ENCODE results near the gene CYP2D6. TPM values are rescaled to one million over a fixed set of nuclear protein-coding genes. Genes with fewer than 3 reads are reported as not detected.
A peak's percentile ranks its signal among the peaks of the same experiment; 100 is the strongest.

Gene CYP2D6
- total RNA-seq, 1 donor from 2014 or later = 4.0 TPM

DNA sequence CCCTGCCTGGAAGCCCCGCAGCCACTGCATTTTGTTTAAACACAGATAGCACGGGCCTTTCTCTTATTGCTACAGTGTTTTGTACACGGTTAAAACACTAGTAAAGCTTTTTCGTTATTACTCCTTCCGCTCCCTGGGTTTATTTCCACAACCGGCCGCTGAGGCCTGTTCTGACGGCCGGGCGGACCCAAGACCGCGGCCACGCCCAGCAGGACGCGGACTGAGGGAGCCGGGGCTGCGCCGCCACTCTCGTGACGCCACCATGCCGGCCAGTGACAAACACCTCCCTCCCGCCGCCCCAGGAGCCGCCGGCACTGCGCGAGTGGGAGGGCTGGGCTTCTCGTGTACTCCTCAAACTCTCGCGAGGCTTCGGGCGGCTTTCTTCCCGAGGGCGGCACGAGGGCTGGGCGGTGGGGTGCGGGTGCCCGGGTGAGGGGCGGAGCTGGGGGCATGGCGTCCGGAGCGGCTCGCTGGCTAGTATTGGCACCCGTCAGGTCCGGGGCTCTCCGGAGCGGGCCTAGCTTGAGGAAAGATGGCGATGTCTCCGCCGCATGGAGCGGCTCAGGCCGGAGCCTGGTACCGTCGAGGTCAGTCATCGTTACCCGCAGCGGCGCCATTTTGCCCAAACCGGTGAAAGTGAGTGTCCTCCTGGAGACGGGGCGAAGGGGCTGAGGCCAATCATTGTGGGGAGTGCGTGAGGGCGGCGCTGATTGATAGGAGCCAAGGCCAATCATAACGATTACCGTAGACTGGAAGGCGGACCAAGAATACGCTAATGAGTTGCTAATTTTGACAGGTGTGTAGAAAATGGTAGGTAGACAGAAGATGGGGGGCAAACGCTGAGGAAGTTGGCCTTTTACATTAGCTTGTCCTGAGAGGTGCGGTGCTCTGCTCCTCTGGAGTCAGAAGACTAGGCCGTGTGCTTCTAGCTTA, 51.0 kb downstream of the CYP2D6 start, which contains the start of gene SMDT1:
TSS of gene SMDT1 (plus strand) at position 382 of the 933 bp plus-strand sequence. CDS start at position 451, 69 bp downstream.
- peak; percentile 99 for DNase-seq (ENCODE audit: extremely low spot score, unreplicated experiment)
- TF ChIP-seq, protein P1, sequence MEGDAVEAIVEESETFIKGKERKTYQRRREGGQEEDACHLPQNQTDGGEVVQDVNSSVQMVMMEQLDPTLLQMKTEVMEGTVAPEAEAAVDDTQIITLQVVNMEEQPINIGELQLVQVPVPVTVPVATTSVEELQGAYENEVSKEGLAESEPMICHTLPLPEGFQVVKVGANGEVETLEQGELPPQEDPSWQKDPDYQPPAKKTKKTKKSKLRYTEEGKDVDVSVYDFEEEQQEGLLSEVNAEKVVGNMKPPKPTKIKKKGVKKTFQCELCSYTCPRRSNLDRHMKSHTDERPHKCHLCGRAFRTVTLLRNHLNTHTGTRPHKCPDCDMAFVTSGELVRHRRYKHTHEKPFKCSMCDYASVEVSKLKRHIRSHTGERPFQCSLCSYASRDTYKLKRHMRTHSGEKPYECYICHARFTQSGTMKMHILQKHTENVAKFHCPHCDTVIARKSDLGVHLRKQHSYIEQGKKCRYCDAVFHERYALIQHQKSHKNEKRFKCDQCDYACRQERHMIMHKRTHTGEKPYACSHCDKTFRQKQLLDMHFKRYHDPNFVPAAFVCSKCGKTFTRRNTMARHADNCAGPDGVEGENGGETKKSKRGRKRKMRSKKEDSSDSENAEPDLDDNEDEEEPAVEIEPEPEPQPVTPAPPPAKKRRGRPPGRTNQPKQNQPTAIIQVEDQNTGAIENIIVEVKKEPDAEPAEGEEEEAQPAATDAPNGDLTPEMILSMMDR (conservative IDR thresholded peaks at IDR 0.05) = no peak
- peak within 1 kb of the TSS; percentile 97 for H3K4me3 Mint-ChIP-seq
- no peaks in the 10 kb centered on the region for H3K27me3 Mint-ChIP-seq
- H3K4me1 Mint-ChIP-seq (ENCODE audit: unreplicated experiment) = peaks cover 17% of the 10 kb centered on the region
- H3K36me3 Mint-ChIP-seq = peaks cover 7% of the 10 kb centered on the region
- H3K9me3 Mint-ChIP-seq = no peaks in the 10 kb centered on the region
- H3K27ac Mint-ChIP-seq = peak within 1 kb of the TSS; percentile 98

DNA sequence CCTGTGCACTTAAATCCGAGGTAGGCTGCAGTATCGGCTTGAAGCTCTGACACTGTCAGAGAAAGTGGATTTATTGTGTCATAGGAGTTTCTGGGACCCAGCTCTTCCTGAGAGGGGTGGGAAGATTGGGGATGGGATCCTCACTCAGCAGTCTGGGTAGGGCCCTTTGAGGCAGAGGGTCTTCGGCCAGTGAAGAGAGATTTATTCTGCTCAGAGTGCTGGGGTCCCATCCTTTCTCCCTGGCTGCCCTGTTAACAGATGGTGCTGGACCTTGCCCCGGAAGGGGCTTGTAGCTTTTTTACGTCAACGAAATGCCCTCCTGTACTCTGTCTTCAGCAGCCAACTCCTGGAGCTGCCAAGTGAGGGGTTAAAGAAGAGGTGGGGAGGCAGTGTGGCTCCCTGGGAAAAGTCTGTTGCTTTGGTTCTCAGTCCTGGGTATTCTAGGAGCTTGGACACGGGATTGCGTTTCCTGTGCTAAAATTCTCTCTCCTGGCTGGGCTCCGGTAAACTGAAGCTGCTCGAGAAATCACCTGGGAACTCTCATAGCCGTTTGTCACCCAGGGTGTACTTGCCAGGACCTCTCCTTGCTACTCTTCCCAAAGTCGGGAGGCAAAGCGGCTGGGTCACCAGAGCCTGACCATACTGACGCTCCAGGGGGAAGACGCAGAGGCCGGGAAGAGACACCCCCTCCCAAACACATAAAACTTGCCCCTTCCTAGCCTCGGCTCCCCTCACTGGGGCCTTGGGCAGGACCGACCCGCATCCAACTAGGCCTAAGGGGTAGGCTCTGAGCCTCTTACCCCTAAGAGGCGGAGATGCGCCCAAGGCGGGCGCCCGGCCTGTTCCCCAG, 51.9 kb downstream of the CYP2D6 start:
- Mint-ChIP-seq H3K9me3 (no peaks in the 10 kb centered on the region), H3K27ac (peak overlapping the region; percentile 98), H3K27me3 (no peaks in the 10 kb centered on the region), H3K4me1 (ENCODE audit: unreplicated experiment) (peaks cover 17% of the 10 kb centered on the region), H3K36me3 (peaks cover under 1% of the 10 kb centered on the region), H3K4me3 (peak overlapping the region; percentile 97)
- no peak for DNase-seq (ENCODE audit: extremely low spot score, unreplicated experiment)
- TF ChIP-seq, protein P1 (conservative IDR thresholded peaks at IDR 0.05) = no peak

DNA sequence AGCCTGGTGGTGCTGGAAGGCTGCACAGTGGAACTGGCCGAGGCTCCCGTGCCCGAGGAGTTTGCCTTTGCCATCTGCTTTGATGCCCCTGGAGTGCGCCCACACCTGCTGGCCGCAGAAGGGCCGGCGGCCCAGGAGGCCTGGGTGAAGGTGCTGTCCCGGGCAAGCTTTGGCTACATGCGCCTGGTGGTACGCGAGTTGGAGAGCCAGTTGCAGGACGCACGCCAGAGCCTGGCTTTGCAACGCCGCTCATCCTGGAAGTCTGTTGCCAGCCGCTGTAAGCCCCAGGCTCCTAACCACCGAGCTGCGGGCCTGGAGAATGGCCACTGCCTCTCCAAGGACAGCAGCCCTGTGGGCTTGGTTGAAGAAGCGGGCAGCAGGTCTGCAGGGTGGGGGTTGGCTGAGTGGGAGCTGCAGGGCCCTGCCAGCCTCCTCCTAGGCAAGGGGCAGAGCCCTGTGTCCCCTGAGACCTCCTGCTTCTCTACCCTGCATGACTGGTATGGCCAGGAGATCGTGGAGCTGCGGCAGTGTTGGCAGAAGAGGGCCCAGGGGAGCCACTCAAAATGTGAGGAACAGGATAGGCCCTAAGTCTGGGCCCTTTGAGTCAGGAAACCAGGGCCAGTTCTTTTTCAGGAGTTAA, 53.0 kb downstream of the CYP2D6 start:
- H3K36me3 Mint-ChIP-seq = no peaks in the 10 kb centered on the region
- no peaks in the 10 kb centered on the region for H3K27me3 Mint-ChIP-seq
- DNase-seq (ENCODE audit: extremely low spot score, unreplicated experiment) = no peak
- peak overlapping the region; percentile 98 for H3K27ac Mint-ChIP-seq
- no peak overlapping the region for H3K4me3 Mint-ChIP-seq
- H3K4me1 Mint-ChIP-seq (ENCODE audit: unreplicated experiment) = peaks cover 25% of the 10 kb centered on the region
- H3K9me3 Mint-ChIP-seq = no peaks in the 10 kb centered on the region
- TF ChIP-seq, protein P1 (conservative IDR thresholded peaks at IDR 0.05) = no peak

DNA sequence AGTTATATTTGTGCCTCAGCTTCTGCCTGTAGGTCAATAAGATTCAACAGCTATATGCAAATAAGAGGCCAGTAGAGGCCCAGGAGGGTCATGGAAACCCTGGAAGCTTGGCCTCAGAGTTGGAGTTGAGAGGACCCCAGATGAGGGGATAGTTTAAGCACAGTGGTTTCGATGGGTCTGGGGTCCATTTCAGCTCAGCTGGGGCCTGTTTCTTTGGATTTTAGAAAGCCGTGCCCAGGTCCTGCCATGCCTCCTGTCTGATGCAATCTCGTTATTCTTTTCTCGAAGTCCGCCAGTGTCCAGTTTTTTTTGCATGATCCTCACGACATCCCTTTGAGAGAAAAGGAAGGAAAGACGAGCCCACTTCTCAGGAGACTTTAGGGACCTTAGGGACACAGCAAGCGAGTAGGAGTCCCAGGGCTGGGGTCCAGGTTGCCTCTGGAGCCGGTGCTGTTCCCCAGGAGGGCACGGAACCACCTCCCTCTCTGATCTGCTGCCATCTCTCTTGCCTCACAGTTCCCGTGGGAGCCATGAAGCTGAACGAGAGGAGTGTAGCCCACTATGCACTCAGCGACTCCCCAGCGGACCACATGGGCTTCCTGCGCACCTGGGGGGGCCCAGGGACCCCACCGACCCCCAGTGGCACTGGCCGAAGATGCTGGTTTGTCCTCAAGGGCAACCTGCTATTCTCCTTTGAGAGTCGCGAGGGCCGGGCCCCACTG, 53.7 kb downstream of the CYP2D6 start:
- peaks cover 27% of the 10 kb centered on the region for H3K4me1 Mint-ChIP-seq (ENCODE audit: unreplicated experiment)
- no peak for DNase-seq (ENCODE audit: extremely low spot score, unreplicated experiment)
- H3K27me3 Mint-ChIP-seq = no peaks in the 10 kb centered on the region
- H3K4me3 Mint-ChIP-seq = no peak overlapping the region
- TF ChIP-seq, protein P1 (conservative IDR thresholded peaks at IDR 0.05) = no peak
- H3K9me3 Mint-ChIP-seq = no peaks in the 10 kb centered on the region
- H3K27ac Mint-ChIP-seq = peak overlapping the region; percentile 31
- H3K36me3 Mint-ChIP-seq = no peaks in the 10 kb centered on the region

Other genes starting within 250 kb of the CYP2D6 start
- gene SHISA8, start 215.7 kb downstream of the CYP2D6 start, total RNA-seq (ENCODE audit: low replicate concordance) = 0.22 and 0.45 TPM in 2 replicates
- gene TNFRSF13C, start 204.0 kb downstream of the CYP2D6 start, total RNA-seq (ENCODE audit: low replicate concordance) = 0.79 and 3.4 TPM in 2 replicates
- gene CENPM, start 183.7 kb downstream of the CYP2D6 start, total RNA-seq (ENCODE audit: low replicate concordance) = 12.2 and 29.4 TPM in 2 replicates
- 3.7 and 16.3 TPM in 2 replicates for gene SEPTIN3, start 161.4 kb downstream of the CYP2D6 start, total RNA-seq (ENCODE audit: low replicate concordance)
- not detected in 2 replicates for gene WBP2NL, start 132.0 kb downstream of the CYP2D6 start, total RNA-seq (ENCODE audit: low replicate concordance)
- 24.1 and 35.9 TPM in 2 replicates for gene NAGA, start 60.0 kb downstream of the CYP2D6 start, total RNA-seq (ENCODE audit: low replicate concordance)
- 4.1 and 11.9 TPM in 2 replicates for gene PHETA2, start 56.6 kb downstream of the CYP2D6 start, total RNA-seq (ENCODE audit: low replicate concordance)
- gene SMDT1, start 51.1 kb downstream of the CYP2D6 start, total RNA-seq (ENCODE audit: low replicate concordance) = 80.6 and 102 TPM in 2 replicates
- 93.9 and 109 TPM in 2 replicates for gene NDUFA6, start 40.0 kb downstream of the CYP2D6 start, total RNA-seq (ENCODE audit: low replicate concordance)
- gene TCF20, start 139.8 kb upstream of the CYP2D6 start, total RNA-seq (ENCODE audit: low replicate concordance) = 56.5 and 65.1 TPM in 2 replicates